H1 (cell line): ENCODE measurements around the gene SPOCK3. TPM values are rescaled to one million over a fixed set of nuclear protein-coding genes. Genes with fewer than 3 reads are reported as not detected.

Source experiments
- CTCF ChIA-PET: fragments of 300-600 bp; sonication (Branson Sonifier 250); formaldehyde crosslinking; loops from one replicate; lab custom pipeline; 2021; ENCODE audit not compliant: partially characterized antibody; lab: Charles Lee
- POLR2A ChIA-PET: fragments of 300-600 bp; sonication (Branson Sonifier 250); formaldehyde crosslinking; loops from one replicate; lab custom pipeline; 2021; ENCODE audit warnings: inconsistent platforms; ENCODE audit not compliant: partially characterized antibody; lab: Charles Lee
- DNase-seq, 2 experiments: peaks; one replicate each; pipeline versions ENCODE4 v3.0.0 to v3.0.0-alpha.2; 2010 to 2022; ENCODE audit warnings: low spot score in 2 of 2, low read depth in 1 of 2, mixed read lengths in 1 of 2
- FAIRE-seq: peaks from 2 replicates; lab custom pipeline; 2011; peaks lifted over from hg19 to GRCh38; lab: Jason Lieb, UNC
- H2AFZ ChIP-seq: 2 replicates; pipeline ENCODE4 v1.8.1; 2012; ENCODE audit warnings: low read length, inconsistent platforms
- H2AK5ac ChIP-seq: 2 replicates; pipeline ENCODE4 v1.6.1; 2013; ENCODE audit warnings: low read depth, low read length
- H2BK120ac ChIP-seq: replicated peaks from 2 replicates; pipeline ENCODE3; 2013; ENCODE audit warnings: low read depth, low read length, inconsistent platforms
- H2BK12ac ChIP-seq: 2 replicates; pipeline ENCODE4 v1.6.1; 2013; ENCODE audit warnings: low read depth, low read length
- H2BK15ac ChIP-seq: 2 replicates; pipeline ENCODE4 v1.6.1; 2013; ENCODE audit warnings: low read length
- H2BK20ac ChIP-seq: 2 replicates; pipeline ENCODE4 v1.6.1; 2013; ENCODE audit warnings: low read length
- H2BK5ac ChIP-seq: 2 replicates; pipeline ENCODE4 v1.6.1; 2013; ENCODE audit warnings: low read depth, low read length
- H3K14ac ChIP-seq: 2 replicates; pipeline ENCODE4 v1.6.1; 2013; ENCODE audit warnings: inconsistent platforms; ENCODE audit not compliant: insufficient read length
- H3K18ac ChIP-seq: 2 replicates; pipeline ENCODE4 v1.6.1; 2013; ENCODE audit warnings: low read length; ENCODE audit errors: extremely low read depth
- H3K23ac ChIP-seq: 2 replicates; pipeline ENCODE4 v1.6.1; 2013; ENCODE audit warnings: inconsistent platforms; ENCODE audit not compliant: insufficient read length
- H3K23me2 ChIP-seq: 2 replicates; pipeline ENCODE4 v1.6.1; 2013; ENCODE audit warnings: low read depth, low read length
- H3K27ac ChIP-seq: 2 replicates; pipeline ENCODE4 v1.6.1; 2011; ENCODE audit warnings: low read depth, low read length, inconsistent platforms
- H3K27me3 ChIP-seq, 4 experiments: replicated peaks in 1 of 4; 1 replicate in 1 of 4; 2 replicates in 3 of 4; pipeline versions ENCODE4 v1.6.1 to v1.8.1; 2011 to 2013; ENCODE audit warnings: low read length in 3 of 4, mild to moderate bottlenecking in 3 of 4, inconsistent platforms in 2 of 4, mixed read lengths in 2 of 4, moderate library complexity in 1 of 4; ENCODE audit not compliant: control insufficient read depth in 3 of 4, insufficient read depth in 3 of 4; ENCODE audit errors: extremely low read depth in 1 of 4
- H3K36me3 ChIP-seq, 4 experiments: 2 replicates each; pipeline versions ENCODE4 v1.6.1 to v1.8.1; 2011 to 2013; ENCODE audit warnings: mild to moderate bottlenecking in 4 of 4, low read length in 3 of 4, moderate library complexity in 2 of 4, control low read depth in 1 of 4, inconsistent platforms in 1 of 4; ENCODE audit not compliant: insufficient read depth in 4 of 4, control insufficient read depth in 2 of 4
- H3K4ac ChIP-seq: replicated peaks from 2 replicates; pipeline ENCODE3; 2013; ENCODE audit warnings: low read length, low read depth, mixed read lengths, inconsistent platforms; ENCODE audit not compliant: insufficient read length
- H3K4me1 ChIP-seq, 4 experiments: replicated peaks in 1 of 4; 1 replicate in 1 of 4; 2 replicates in 3 of 4; pipeline versions ENCODE4 v1.6.1 to v1.8.1; 2011 to 2013; ENCODE audit warnings: low read length in 3 of 4, inconsistent platforms in 2 of 4, mixed read lengths in 1 of 4; ENCODE audit not compliant: insufficient read depth in 4 of 4, control insufficient read depth in 3 of 4
- H3K4me2 ChIP-seq, 2 experiments: 2 replicates each; pipeline versions ENCODE4 v1.6.1 to v1.8.1; 2011 to 2013; ENCODE audit warnings: low read depth in 2 of 2, low read length in 2 of 2, control low read depth in 1 of 2, inconsistent platforms in 1 of 2, mild to moderate bottlenecking in 1 of 2; ENCODE audit not compliant: insufficient read depth in 1 of 2
- H3K4me3 ChIP-seq, 4 experiments: fragments of 200-600, 300-600 bp in 1 of 4; sonication (generic), shearing (Covaris generic), sonication (Bioruptor Twin) in 1 of 4; 2 replicates each; pipeline versions ENCODE4 v1.5.1 to v1.8.1; 2011 to 2016; ENCODE audit warnings: low read length in 4 of 4, low read depth in 3 of 4, control low read depth in 2 of 4, inconsistent platforms in 2 of 4, mild to moderate bottlenecking in 2 of 4, mixed read lengths in 1 of 4, moderate library complexity in 1 of 4; ENCODE audit not compliant: insufficient read depth in 2 of 4; ENCODE audit errors: extremely low read depth in 1 of 4
- H3K56ac ChIP-seq: replicated peaks from 2 replicates; pipeline ENCODE3; 2013; ENCODE audit warnings: low read depth, mild to moderate bottlenecking, mixed read lengths, low read length, inconsistent platforms; ENCODE audit not compliant: insufficient read length
- H3K79me1 ChIP-seq: 2 replicates; pipeline ENCODE4 v1.6.1; 2013; ENCODE audit warnings: low read depth, low read length, control low read depth
- H3K79me2 ChIP-seq, 2 experiments: 2 replicates each; pipeline versions ENCODE4 v1.6.1 to v1.8.1; 2012 to 2013; ENCODE audit warnings: low read length in 2 of 2, mild to moderate bottlenecking in 2 of 2, inconsistent platforms in 1 of 2; ENCODE audit not compliant: insufficient read depth in 2 of 2, control insufficient read depth in 1 of 2
- H3K9ac ChIP-seq, 4 experiments: replicated peaks in 1 of 4; 1 replicate in 1 of 4; 2 replicates in 3 of 4; pipeline versions ENCODE4 v1.6.1 to v1.8.1; 2011 to 2013; ENCODE audit warnings: low read depth in 3 of 4, low read length in 3 of 4, control low read depth in 2 of 4, mild to moderate bottlenecking in 2 of 4, moderate library complexity in 2 of 4, inconsistent platforms in 1 of 4; ENCODE audit errors: extremely low read depth in 1 of 4
- H3K9me3 ChIP-seq, 2 experiments: 2 replicates each; pipeline versions ENCODE4 v1.6.1 to v1.8.1; 2012 to 2013; ENCODE audit warnings: mild to moderate bottlenecking in 2 of 2, moderate library complexity in 2 of 2, control low read depth in 1 of 2, inconsistent platforms in 1 of 2, low read depth in 1 of 2, low read length in 1 of 2, mixed read lengths in 1 of 2; ENCODE audit not compliant: insufficient read depth in 2 of 2
- H4K20me1 ChIP-seq, 2 experiments: replicated peaks in 1 of 2; 2 replicates each; pipeline versions ENCODE3 to v1.8.1; 2011 to 2013; ENCODE audit warnings: inconsistent platforms in 2 of 2, low read length in 2 of 2, mild to moderate bottlenecking in 1 of 2; ENCODE audit not compliant: insufficient read depth in 2 of 2, control insufficient read depth in 1 of 2
- H4K5ac ChIP-seq: 2 replicates; pipeline ENCODE4 v1.6.1; 2013; ENCODE audit warnings: low read length, low read depth, mixed read lengths, inconsistent platforms; ENCODE audit not compliant: insufficient read length
- H4K8ac ChIP-seq: 2 replicates; pipeline ENCODE4 v1.8.0; 2013; ENCODE audit warnings: mild to moderate bottlenecking, moderate library complexity, low read length, inconsistent platforms; ENCODE audit not compliant: insufficient read depth; ENCODE audit errors: extremely low read depth
- H4K91ac ChIP-seq: replicated peaks from 2 replicates; pipeline ENCODE3; 2013; ENCODE audit warnings: low read length, mixed read lengths, inconsistent platforms; ENCODE audit not compliant: insufficient read length
- BRCA1 ChIP-seq: IDR thresholded peaks from 2 replicates; pipeline ENCODE4 v1.6.1; 2012; ENCODE audit warnings: low read depth, low read length, improper control_type of control experiment
- CTBP2 ChIP-seq: IDR thresholded peaks from 2 replicates; pipeline ENCODE4 v1.7.0; 2011; ENCODE audit warnings: borderline replicate concordance, mild to moderate bottlenecking, moderate library complexity, mixed read lengths, low read length; ENCODE audit not compliant: insufficient read depth, insufficient read length
- EP300 ChIP-seq, 2 experiments: IDR thresholded peaks; 1 replicate in 1 of 2; 2 replicates in 1 of 2; pipeline ENCODE4 v1.6.1; 2011 to 2012; ENCODE audit warnings: low read depth in 2 of 2, low read length in 2 of 2, mild to moderate bottlenecking in 2 of 2, borderline replicate concordance in 1 of 2, inconsistent platforms in 1 of 2, moderate library complexity in 1 of 2
- GABPA ChIP-seq: IDR thresholded peaks from 2 replicates; pipeline ENCODE4 v1.6.1; 2011; ENCODE audit warnings: mild to moderate bottlenecking, low read length, moderate library complexity, borderline replicate concordance; ENCODE audit not compliant: insufficient read depth
- KDM5A ChIP-seq: fragments of 200-600 bp; IDR thresholded peaks from 2 replicates; pipeline ENCODE4 v1.7.1; 2012; ENCODE audit warnings: mild to moderate bottlenecking, low read length, inconsistent platforms, mixed read lengths
- POLR2AphosphoS5 ChIP-seq: IDR thresholded peaks from 2 replicates; pipeline ENCODE4 v1.6.1; 2011; ENCODE audit warnings: low read depth, low read length
- POU5F1 ChIP-seq: IDR thresholded peaks from 2 replicates; pipeline ENCODE4 v1.6.1; 2011; ENCODE audit warnings: low read depth, mild to moderate bottlenecking, low read length, moderate library complexity
- RBBP5 ChIP-seq: IDR thresholded peaks from 2 replicates; pipeline ENCODE4 v1.7.1; 2012; ENCODE audit warnings: low read depth, mild to moderate bottlenecking, inconsistent platforms, low read length, moderate library complexity, borderline replicate concordance
- SIRT6 ChIP-seq: IDR thresholded peaks from one replicate; pipeline ENCODE4 v1.7.1; 2012; ENCODE audit warnings: low read length, inconsistent platforms
- SIX5 ChIP-seq: IDR thresholded peaks from 2 replicates; pipeline ENCODE4 v1.6.1; 2011; ENCODE audit warnings: mild to moderate bottlenecking, low read depth, low read length
- WGBS, 2 experiments: shearing (Covaris generic) in 1 of 2; methylation state at CpG; one replicate each; pipeline versions ENCODE4 v1.1.6 to v1.1.7; 2013 to 2015; ENCODE audit warnings: low lambda C conversion rate in 2 of 2, mixed read lengths in 2 of 2, inconsistent platforms in 1 of 2, low coverage in 1 of 2, missing lambda C conversion rate in 1 of 2; ENCODE audit not compliant: insufficient replicate concordance in 2 of 2, insufficient coverage in 1 of 2, insufficient read length in 1 of 2; ENCODE audit errors: extremely low coverage in 1 of 2, missing lambda C conversion rate in 1 of 2; 5-methylcytosine and 5-hydroxymethylcytosine counted together
- polyA plus RNA-seq, 7 experiments: library from polyadenylated mRNA; depleted of rRNA in 3 of 7; stranded (reverse) in 5 of 7; unstranded in 2 of 7; fragments of >200 nt in 5 of 7; fragments of 200-250 nt in 2 of 7; gene quantifications; 1 replicate in 5 of 7; 2 replicates in 1 of 7; 4 replicates in 1 of 7; pipeline versions ENCODE4 v1.2.1 to v1.2.3, GENCODE V29; 2011 to 2013; ENCODE audit warnings: missing spikeins in 2 of 7, mixed read lengths in 2 of 7
- total RNA-seq: library from RNA; stranded (reverse); fragmentation: NEBNext Ultra II Directional; extraction: Animal tissue kit (Norgen Biotek cat#: 25700); gene quantifications from 2 replicates; pipeline ENCODE4 v1.2.1, GENCODE V29; 2021
- TF ChIP-seq, protein P1 (sequence below): IDR thresholded peaks from 2 replicates; pipeline ENCODE4 v1.6.1; 2012; ENCODE audit warnings: low read length, inconsistent platforms
- TF ChIP-seq, protein P2 (sequence below): IDR thresholded peaks from 2 replicates; pipeline ENCODE4 v1.6.1; 2011; ENCODE audit warnings: low read length, improper control_type of control experiment

Gene SPOCK3
- total and polyA plus RNA-seq, 2 of the 8 experiments (the other 6 are each of a cell fraction or from before 2014, with no cell fraction given): 0.14 to 0.60 TPM

DNA sequence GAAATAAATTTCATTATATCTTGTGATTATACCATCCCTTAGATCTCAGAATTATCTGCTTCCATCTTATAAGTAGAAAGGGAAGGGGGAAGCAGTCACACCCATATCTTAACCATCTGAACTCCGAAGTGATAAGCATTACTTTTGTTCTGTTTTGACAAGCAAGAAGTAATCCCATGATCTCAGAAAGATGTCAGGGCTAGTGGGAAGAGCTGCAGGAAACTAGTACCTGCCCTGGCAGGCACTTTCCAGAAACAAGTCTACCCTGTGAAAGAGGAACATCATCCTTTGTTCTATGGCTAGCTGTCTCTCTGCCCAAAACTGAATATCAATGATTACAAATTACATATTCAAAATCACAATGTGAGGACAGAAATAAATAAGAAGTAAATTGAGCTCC lies 244.4 kb downstream of the SPOCK3 start:
- H3K9ac ChIP-seq: no peak overlapping the region
- H2BK12ac ChIP-seq: no peak overlapping the region
- no peaks in the 10 kb centered on the region for H3K79me1 ChIP-seq
- H3K4ac ChIP-seq: no peak overlapping the region
- H3K9me3 ChIP-seq: no peaks in the 10 kb centered on the region
- H3K27ac ChIP-seq: no peak overlapping the region
- H4K91ac ChIP-seq: no peak overlapping the region
- 85% methylated on average over 1 of the region's 1 CpG; no CpG with 5 or more reads in 1 of the 2 experiments for WGBS, 2 experiments
- no peak overlapping the region for H3K4me2 ChIP-seq
- CTCF ChIA-PET: no interaction called here
- no peak overlapping the region for H2AK5ac ChIP-seq
- no peak for FAIRE-seq
- no peaks in the 10 kb centered on the region for H4K20me1 ChIP-seq
- H2BK20ac ChIP-seq: no peak overlapping the region
- no peak overlapping the region for H3K23ac ChIP-seq
- no peak overlapping the region for H2BK120ac ChIP-seq
- H3K18ac ChIP-seq: no peak overlapping the region
- no peaks in the 10 kb centered on the region for H3K23me2 ChIP-seq
- no peaks in the 10 kb centered on the region for H3K27me3 ChIP-seq
- no peak for DNase-seq
- H2AFZ ChIP-seq: no peak overlapping the region
- H2BK15ac ChIP-seq: no peak overlapping the region
- no peaks in the 10 kb centered on the region for H3K36me3 ChIP-seq
- H2BK5ac ChIP-seq: no peak overlapping the region
- no peak overlapping the region for H3K56ac ChIP-seq
- no peak overlapping the region for H4K5ac ChIP-seq
- H3K14ac ChIP-seq: no peak overlapping the region
- no peak overlapping the region for H4K8ac ChIP-seq
- no peaks in the 10 kb centered on the region for H3K79me2 ChIP-seq
- H3K4me3 ChIP-seq: no peak overlapping the region
- POLR2A ChIA-PET: no interaction called here
- H3K4me1 ChIP-seq: no peaks in the 10 kb centered on the region
- TF ChIP-seq POLR2AphosphoS5: no peak
- no peak for TF ChIP-seq KDM5A
- TF ChIP-seq GABPA: no peak
- TF ChIP-seq, protein P1, sequence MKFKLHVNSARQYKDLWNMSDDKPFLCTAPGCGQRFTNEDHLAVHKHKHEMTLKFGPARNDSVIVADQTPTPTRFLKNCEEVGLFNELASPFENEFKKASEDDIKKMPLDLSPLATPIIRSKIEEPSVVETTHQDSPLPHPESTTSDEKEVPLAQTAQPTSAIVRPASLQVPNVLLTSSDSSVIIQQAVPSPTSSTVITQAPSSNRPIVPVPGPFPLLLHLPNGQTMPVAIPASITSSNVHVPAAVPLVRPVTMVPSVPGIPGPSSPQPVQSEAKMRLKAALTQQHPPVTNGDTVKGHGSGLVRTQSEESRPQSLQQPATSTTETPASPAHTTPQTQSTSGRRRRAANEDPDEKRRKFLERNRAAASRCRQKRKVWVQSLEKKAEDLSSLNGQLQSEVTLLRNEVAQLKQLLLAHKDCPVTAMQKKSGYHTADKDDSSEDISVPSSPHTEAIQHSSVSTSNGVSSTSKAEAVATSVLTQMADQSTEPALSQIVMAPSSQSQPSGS: no peak
- TF ChIP-seq CTBP2: no peak
- no peak for TF ChIP-seq BRCA1
- no peak for TF ChIP-seq SIRT6
- TF ChIP-seq SIX5: no peak
- no peak for TF ChIP-seq EP300 (IDR thresholded peaks at IDR 0.05; ENCODE audit: borderline replicate concordance in 1 of 2, low read depth in 2 of 2, low read length in 2 of 2)
- TF ChIP-seq, protein P2, sequence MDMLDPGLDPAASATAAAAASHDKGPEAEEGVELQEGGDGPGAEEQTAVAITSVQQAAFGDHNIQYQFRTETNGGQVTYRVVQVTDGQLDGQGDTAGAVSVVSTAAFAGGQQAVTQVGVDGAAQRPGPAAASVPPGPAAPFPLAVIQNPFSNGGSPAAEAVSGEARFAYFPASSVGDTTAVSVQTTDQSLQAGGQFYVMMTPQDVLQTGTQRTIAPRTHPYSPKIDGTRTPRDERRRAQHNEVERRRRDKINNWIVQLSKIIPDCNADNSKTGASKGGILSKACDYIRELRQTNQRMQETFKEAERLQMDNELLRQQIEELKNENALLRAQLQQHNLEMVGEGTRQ: no peak
- TF ChIP-seq RBBP5: no peak
- TF ChIP-seq POU5F1: no peak
